LHCN-M2 (cell line): ENCODE results near the gene SRPK3. TPM values are rescaled to one million over a fixed set of nuclear protein-coding genes. Genes with fewer than 3 reads are reported as not detected.
"Not testable (repeated sequence)": the region's sequence is repeated elsewhere in the genome, so short reads cannot be mapped to it uniquely, and the experiment has no call there.

Experiments
- DNase-seq: peaks from one replicate; pipeline ENCODE4 v3.0.0-alpha.2; 2012; ENCODE audit warnings: low read depth
- total RNA-seq: library from RNA; depleted of rRNA; stranded (reverse); fragments of >200 nt; gene quantifications from 2 replicates; pipeline ENCODE4 v1.2.3, GENCODE V29; 2014

The SRPK3 gene
- total RNA-seq, 1 experiment from 2014 or later = 1.3 TPM

GRCh38 chrX:153805436-153805835 lies 24.6 kb downstream of the SRPK3 start:
- no peak for DNase-seq

- no peak for DNase-seq
Measured at GRCh38 chrX:153806999-153807575, 26.2 kb downstream of the SRPK3 start.

- DNase-seq = no peak
Measured at GRCh38 chrX:153807976-153808375, 27.1 kb downstream of the SRPK3 start.

GRCh38 chrX:153812220-153812619 lies 31.4 kb downstream of the SRPK3 start:
- no peak for DNase-seq

GRCh38 chrX:153813161-153813560 lies 32.3 kb downstream of the SRPK3 start:
- no peak for DNase-seq

GRCh38 chrX:153814591-153815315 lies 33.9 kb downstream of the SRPK3 start:
- no peak for DNase-seq

GRCh38 chrX:153816831-153817690 lies 36.2 kb downstream of the SRPK3 start:
- no peak for DNase-seq

- not testable (repeated sequence) for DNase-seq
Measured at GRCh38 chrX:153818064-153818463, 37.2 kb downstream of the SRPK3 start.

GRCh38 chrX:153818571-153819383 lies 37.9 kb downstream of the SRPK3 start:
- DNase-seq = no peak

GRCh38 chrX:153819384-153820040 lies 38.7 kb downstream of the SRPK3 start:
- DNase-seq = no peak

GRCh38 chrX:153820601-153821000 lies 39.8 kb downstream of the SRPK3 start:
- no peak for DNase-seq

- DNase-seq = no peak
Measured at GRCh38 chrX:153821066-153821465, 40.2 kb downstream of the SRPK3 start.

- no peak for DNase-seq
Measured at GRCh38 chrX:153824348-153824747, 43.5 kb downstream of the SRPK3 start.

GRCh38 chrX:153825042-153825441 lies 44.2 kb downstream of the SRPK3 start:
- no peak for DNase-seq

GRCh38 chrX:153827016-153827415 lies 46.2 kb downstream of the SRPK3 start:
- DNase-seq = no peak

GRCh38 chrX:153827903-153828302 lies 47.1 kb downstream of the SRPK3 start:
- no peak for DNase-seq

GRCh38 chrX:153828308-153828707 lies 47.5 kb downstream of the SRPK3 start:
- DNase-seq = no peak

GRCh38 chrX:153828723-153829548 lies 48.1 kb downstream of the SRPK3 start:
- no peak for DNase-seq

GRCh38 chrX:153829549-153829798 lies 48.6 kb downstream of the SRPK3 start:
- DNase-seq = no peak
